WTC11 (cell line): ENCODE measurements around the gene PRKAG2. TPM values are rescaled to one million over a fixed set of nuclear protein-coding genes. Genes with fewer than 3 reads are reported as not detected.

Source experiments
- ATAC-seq: fragments of 200-7000 bp; cut with Tn5 transposase; 2 replicates; pipeline ENCODE4 v1.10.0; 2021; ENCODE audit warnings: mild to moderate bottlenecking, moderate library complexity
- CTCF ChIA-PET: fragments of 300-600 bp; sonication (Branson Sonifier 250); formaldehyde crosslinking; loops from one replicate; lab custom pipeline; 2021; ENCODE audit warnings: antibody characterized with exemption; lab: Charles Lee
- POLR2A ChIA-PET: fragments of 350-600 bp; sonication (Branson Sonifier 250); formaldehyde crosslinking; loops from one replicate; lab custom pipeline; 2021; ENCODE audit warnings: antibody characterized with exemption; lab: Charles Lee
- DNase-seq: peaks from one replicate; pipeline ENCODE4 v3.0.0; 2021; ENCODE audit warnings: low spot score
- H3K27ac Mint-ChIP-seq: 2 replicates; pipeline ENCODE4 v1.8.0; 2021; ENCODE audit warnings: mixed read lengths
- H3K27me3 Mint-ChIP-seq: 2 replicates; pipeline ENCODE4 v1.8.0; 2021; ENCODE audit warnings: low read depth, mild to moderate bottlenecking, moderate library complexity, mixed read lengths
- H3K36me3 Mint-ChIP-seq: 2 replicates; pipeline ENCODE4 v1.8.0; 2021; ENCODE audit warnings: mixed read lengths
- H3K4me1 Mint-ChIP-seq: 2 replicates; pipeline ENCODE4 v1.8.0; 2022; ENCODE audit warnings: mixed read lengths
- H3K4me3 Mint-ChIP-seq: 2 replicates; pipeline ENCODE4 v1.8.0; 2021; ENCODE audit warnings: mild to moderate bottlenecking, moderate library complexity, mixed read lengths
- H3K9me3 Mint-ChIP-seq: 2 replicates; pipeline ENCODE4 v1.8.0; 2021; ENCODE audit warnings: mixed read lengths
- AR ChIP-seq: fragments of 250-450 bp; sonication (Bioruptor Pico); IDR thresholded peaks from 2 replicates; pipeline ENCODE4 v1.9.0; 2021; ENCODE audit warnings: mild to moderate bottlenecking
- CBFB ChIP-seq: sonication (generic); formaldehyde crosslinking; IDR thresholded peaks from 2 replicates; pipeline ENCODE4 v1.8.1; 2022; ENCODE audit warnings: mild to moderate bottlenecking, low read depth, missing genetic modification reagents
- CDX4 ChIP-seq: fragments of 250-450 bp; sonication (Bioruptor Pico); IDR thresholded peaks from 2 replicates; pipeline ENCODE4 v1.9.0; 2021; ENCODE audit warnings: moderate library complexity, mild to moderate bottlenecking, inconsistent platforms, borderline replicate concordance
- CREM ChIP-seq: sonication (generic); formaldehyde crosslinking; IDR thresholded peaks from 2 replicates; pipeline ENCODE4 v1.8.1; 2022; ENCODE audit warnings: mild to moderate bottlenecking, missing genetic modification reagents, moderate library complexity
- E2F4 ChIP-seq: sonication (generic); formaldehyde crosslinking; IDR thresholded peaks from 2 replicates; pipeline ENCODE4 v1.8.1; 2022; ENCODE audit warnings: low read depth, mild to moderate bottlenecking, moderate library complexity, missing genetic modification reagents, borderline replicate concordance
- EMX1 ChIP-seq: fragments of 250-450 bp; sonication (Bioruptor Pico); IDR thresholded peaks from 2 replicates; pipeline ENCODE4 v1.8.0; 2021; ENCODE audit warnings: mild to moderate bottlenecking
- ERG ChIP-seq: fragments of 250-450 bp; sonication (Bioruptor Pico); IDR thresholded peaks from 2 replicates; pipeline ENCODE4 v1.8.0; 2021; ENCODE audit warnings: mild to moderate bottlenecking
- ETV6 ChIP-seq: sonication (generic); formaldehyde crosslinking; IDR thresholded peaks from 2 replicates; pipeline ENCODE4 v1.8.1; 2022; ENCODE audit warnings: mild to moderate bottlenecking, missing genetic modification reagents
- GRHL2 ChIP-seq: fragments of 250-450 bp; sonication (Bioruptor Pico); IDR thresholded peaks from 2 replicates; pipeline ENCODE4 v1.8.0; 2022; ENCODE audit warnings: mild to moderate bottlenecking, moderate library complexity; ENCODE audit not compliant: insufficient replicate concordance, severe bottlenecking
- HMGA2 ChIP-seq: fragments of 250-450 bp; sonication (Bioruptor Pico); IDR thresholded peaks from 2 replicates; pipeline ENCODE4 v1.4.0; 2021; ENCODE audit warnings: mild to moderate bottlenecking, moderate library complexity
- IRF2 ChIP-seq: sonication (generic); formaldehyde crosslinking; IDR thresholded peaks from 2 replicates; pipeline ENCODE4 v1.8.0; 2022; ENCODE audit warnings: low read depth, missing genetic modification reagents, borderline replicate concordance
- KAT7 ChIP-seq: sonication (generic); formaldehyde crosslinking; IDR thresholded peaks from 2 replicates; pipeline ENCODE4 v1.8.1; 2023; ENCODE audit warnings: missing genetic modification reagents, mild to moderate bottlenecking, borderline replicate concordance
- NFE2L1 ChIP-seq: sonication (generic); formaldehyde crosslinking; IDR thresholded peaks from 2 replicates; pipeline ENCODE4 v1.8.1; 2023; ENCODE audit warnings: missing genetic modification reagents
- PRRX2 ChIP-seq: fragments of 250-450 bp; sonication (Bioruptor Pico); IDR thresholded peaks from 2 replicates; pipeline ENCODE4 v1.8.0; 2021; ENCODE audit warnings: mild to moderate bottlenecking
- RORB ChIP-seq: fragments of 250-450 bp; sonication (Bioruptor Pico); IDR thresholded peaks from 2 replicates; pipeline ENCODE4 v1.9.0; 2021; ENCODE audit warnings: mild to moderate bottlenecking
- ZBTB43 ChIP-seq: sonication (generic); formaldehyde crosslinking; IDR thresholded peaks from 2 replicates; pipeline ENCODE4 v1.8.1; 2023; ENCODE audit warnings: mild to moderate bottlenecking, missing genetic modification reagents
- ZNF232 ChIP-seq: sonication (generic); formaldehyde crosslinking; IDR thresholded peaks from 2 replicates; pipeline ENCODE4 v1.8.0; 2022; ENCODE audit warnings: mild to moderate bottlenecking, missing genetic modification reagents
- ZSCAN18 ChIP-seq: fragments of 250-450 bp; sonication (Bioruptor Pico); IDR thresholded peaks from 2 replicates; pipeline ENCODE4 v2.1.2; 2022; ENCODE audit warnings: mild to moderate bottlenecking, moderate library complexity
- total RNA-seq: library from RNA; stranded (reverse); gene quantifications from 3 replicates; pipeline ENCODE4 v1.2.3, GENCODE V29; 2021

Gene PRKAG2
- total RNA-seq, 1 experiment from 2014 or later: 20.3 TPM

- POLR2A ChIA-PET: interaction anchor here (0.7 kb wide), 1 partner anchor 1114 kb away, joined by 3 read pairs; no protein-coding TSS in a partner anchor
- peaks cover 2% of the 10 kb centered on the region for H3K36me3 Mint-ChIP-seq
- no peaks in the 10 kb centered on the region for H3K9me3 Mint-ChIP-seq
- ATAC-seq (no peak), DNase-seq (no peak)
- H3K27me3 Mint-ChIP-seq: peaks cover 7% of the 10 kb centered on the region
- H3K27ac Mint-ChIP-seq: 0 out of 2 replicates have a peak overlapping the region, but pooled peaks have one; percentile 17
- CTCF ChIA-PET: interaction anchor here (1.3 kb wide), 1 partner anchor 112 kb away, joined by 3 read pairs; no protein-coding TSS in a partner anchor
- H3K4me3 Mint-ChIP-seq: no peak overlapping the region
- no peak for TF ChIP-seq ZSCAN18 (CRISPR knock-in tag)
- TF ChIP-seq PRRX2 (CRISPR knock-in tag): no peak
- no peak for TF ChIP-seq ZNF232
- no peak for TF ChIP-seq NFE2L1 (CRISPR knock-in tag)
- TF ChIP-seq ETV6 (CRISPR knock-in tag): no peak
- no peak for TF ChIP-seq ZBTB43 (CRISPR knock-in tag)
- TF ChIP-seq HMGA2: no peak
- no peak for TF ChIP-seq EMX1 (CRISPR knock-in tag)
- no peak for TF ChIP-seq CREM
- TF ChIP-seq KAT7 (CRISPR knock-in tag): no peak
- no peak for TF ChIP-seq GRHL2 (CRISPR knock-in tag)
- no peak for TF ChIP-seq ERG (CRISPR knock-in tag)
- no peak for TF ChIP-seq RORB (CRISPR knock-in tag)
- no peak for TF ChIP-seq CBFB
- no peak for TF ChIP-seq AR (CRISPR knock-in tag)
- TF ChIP-seq CDX4 (CRISPR knock-in tag): no peak
- no peak for TF ChIP-seq IRF2 (CRISPR knock-in tag)
- TF ChIP-seq E2F4: no peak
- H3K4me1 Mint-ChIP-seq: peaks cover 42% of the 10 kb centered on the region
Measured at GRCh38 chr7:151624246-151624928, 252.5 kb downstream of the PRKAG2 start.
